HCT116 (cell line): ENCODE results near the gene KY. TPM values are rescaled to one million over a fixed set of nuclear protein-coding genes. Genes with fewer than 3 reads are reported as not detected.

Experiments used
- ATAC-seq: fragments of 200-7000 bp; cut with Tn5 transposase; 2 replicates; pipeline ENCODE4 v1.9.1; 2020; ENCODE audit warnings: mild to moderate bottlenecking, moderate library complexity
- BruUV-seq: library from RNA; stranded (reverse); fragments of 400-500 nt; replicated peaks from 2 replicates; lab custom pipeline; 2021; lab: Mats Ljungman, UMichigan
- CTCF ChIA-PET: fragments of 300-600 bp; sonication (Branson Sonifier 250); formaldehyde crosslinking; loops from one replicate; lab custom pipeline; 2021; ENCODE audit warnings: antibody characterized with exemption; lab: Charles Lee
- POLR2A ChIA-PET: fragments of 300-600, 350-600 bp; sonication (Branson Sonifier 250); formaldehyde crosslinking; loops from one replicate; lab custom pipeline; 2021; ENCODE audit warnings: antibody characterized with exemption; lab: Charles Lee
- RAD21 ChIA-PET, 2 experiments: fragments of 300-600 bp; sonication (Branson Sonifier 250); formaldehyde crosslinking; loops; one replicate each; lab custom pipeline; 2023; ENCODE audit warnings: low total read pairs in 2 of 2; ENCODE audit not compliant: uncharacterized antibody in 2 of 2, unreplicated experiment in 2 of 2, low non-redundant PET in 1 of 2; lab: Charles Lee
- DNase-seq: peaks from one replicate; pipeline ENCODE4 v3.0.0-alpha.2; 2010; ENCODE audit warnings: low read depth, low spot score
- H2AFZ ChIP-seq: fragments of 200-600 bp; shearing (Covaris generic), sonication (generic); 2 replicates; pipeline ENCODE4 v1.6.1; 2017; ENCODE audit warnings: low read depth, mixed run types, mixed read lengths, antibody characterized with exemption, low read length; ENCODE audit not compliant: poor library complexity, severe bottlenecking
- H3K27ac ChIP-seq: 2 replicates; pipeline ENCODE4 v1.5.1; 2012; ENCODE audit warnings: low read depth, low read length
- H3K27me3 ChIP-seq: fragments of 200-600 bp; sonication (generic); 2 replicates; pipeline ENCODE4 v1.6.1; 2016; ENCODE audit warnings: mixed run types, low read length, mixed read lengths; ENCODE audit not compliant: insufficient read depth
- H3K36me3 ChIP-seq, 2 experiments: fragments of 200-500 bp in 1 of 2; fragments of 200-600 bp in 1 of 2; sonication (Bioruptor generic) in 1 of 2; sonication (generic) in 1 of 2; 2 replicates each; pipeline versions ENCODE4 v1.5.1 to v1.6.1; 2014 to 2016; ENCODE audit warnings: low read length in 2 of 2, inconsistent platforms in 1 of 2, mixed read lengths in 1 of 2, mixed run types in 1 of 2; ENCODE audit not compliant: insufficient read depth in 2 of 2, control insufficient read depth in 1 of 2
- H3K4me1 ChIP-seq, 2 experiments: fragments of 200-600 bp in 1 of 2; sonication (generic) in 1 of 2; 2 replicates each; pipeline versions ENCODE4 v1.5.1 to v1.6.1; 2012 to 2017; ENCODE audit warnings: low read length in 2 of 2, inconsistent platforms in 1 of 2, mild to moderate bottlenecking in 1 of 2, mixed read lengths in 1 of 2, mixed run types in 1 of 2, moderate library complexity in 1 of 2; ENCODE audit not compliant: insufficient read depth in 2 of 2, control insufficient read depth in 1 of 2
- H3K4me2 ChIP-seq: fragments of 200-600 bp; sonication (generic); 2 replicates; pipeline ENCODE4 v1.6.1; 2017; ENCODE audit warnings: mixed run types, low read length, mixed read lengths
- H3K4me3 ChIP-seq, 2 experiments: fragments of 200-600 bp in 1 of 2; sonication (generic) in 1 of 2; replicated peaks in 1 of 2; 2 replicates each; pipeline ENCODE4 v1.5.1; 2011 to 2016; ENCODE audit warnings: low read length in 2 of 2, control low read depth in 1 of 2, low read depth in 1 of 2, mild to moderate bottlenecking in 1 of 2, mixed read lengths in 1 of 2, mixed run types in 1 of 2
- H3K79me2 ChIP-seq: fragments of 200-600 bp; sonication (generic); 2 replicates; pipeline ENCODE4 v1.6.1; 2017; ENCODE audit warnings: mild to moderate bottlenecking, mixed run types, low read length, moderate library complexity, mixed read lengths; ENCODE audit not compliant: insufficient read depth
- H3K9ac ChIP-seq: fragments of 200-600 bp; sonication (generic); 2 replicates; pipeline ENCODE4 v1.6.1; 2016; ENCODE audit warnings: low read length, mixed read lengths
- H3K9me2 ChIP-seq: fragments of 200-600 bp; sonication (generic), shearing (Covaris generic); 2 replicates; pipeline ENCODE4 v1.6.1; 2017; ENCODE audit warnings: mixed run types, mild to moderate bottlenecking, moderate library complexity; ENCODE audit not compliant: insufficient read depth
- H3K9me3 ChIP-seq, 2 experiments: fragments of 200-500 bp in 1 of 2; fragments of 200-600 bp in 1 of 2; sonication (Bioruptor generic) in 1 of 2; sonication (generic) in 1 of 2; 2 replicates each; pipeline ENCODE4 v1.6.1; 2014 to 2017; ENCODE audit warnings: low read length in 2 of 2, mixed read lengths in 2 of 2, inconsistent platforms in 1 of 2, low read depth in 1 of 2, mild to moderate bottlenecking in 1 of 2, mixed run types in 1 of 2, moderate library complexity in 1 of 2; ENCODE audit not compliant: control insufficient read depth in 1 of 2, insufficient read depth in 1 of 2
- H4K20me1 ChIP-seq: fragments of 200-600 bp; sonication (generic), shearing (Covaris generic); 2 replicates; pipeline ENCODE4 v1.6.1; 2017; ENCODE audit warnings: mixed run types, mild to moderate bottlenecking, moderate library complexity; ENCODE audit not compliant: insufficient read depth
- CBX3 ChIP-seq: IDR thresholded peaks from 2 replicates; pipeline ENCODE4 v1.6.1; 2012; ENCODE audit warnings: low read depth
- CEBPB ChIP-seq: IDR thresholded peaks from 2 replicates; pipeline ENCODE4 v1.6.1; 2012; ENCODE audit warnings: low read depth
- EGR1 ChIP-seq: IDR thresholded peaks from 2 replicates; pipeline ENCODE4 v1.6.1; 2012; ENCODE audit warnings: low read depth
- ELF1 ChIP-seq: IDR thresholded peaks from 2 replicates; pipeline ENCODE4 v1.6.1; 2012; ENCODE audit warnings: low read depth, borderline replicate concordance
- EZH2 ChIP-seq: fragments of 200-600 bp; sonication (generic); IDR thresholded peaks from 2 replicates; pipeline ENCODE4 v1.6.1; 2017; ENCODE audit warnings: antibody characterized with exemption, mixed run types
- JUND ChIP-seq: IDR thresholded peaks from 2 replicates; pipeline ENCODE4 v1.6.1; 2012
- POLR2A ChIP-seq: IDR thresholded peaks from 2 replicates; pipeline ENCODE4 v1.7.0; 2011; ENCODE audit warnings: borderline replicate concordance; ENCODE audit not compliant: insufficient read depth, insufficient read length; ENCODE audit errors: extremely low read depth
- POLR2AphosphoS5 ChIP-seq: IDR thresholded peaks from 2 replicates; pipeline ENCODE4 v1.6.1; 2011; ENCODE audit warnings: mild to moderate bottlenecking, low read depth, low read length, moderate library complexity
- SIN3A ChIP-seq: IDR thresholded peaks from 2 replicates; pipeline ENCODE4 v1.6.1; 2012; ENCODE audit warnings: low read depth
- SRF ChIP-seq: IDR thresholded peaks from 2 replicates; pipeline ENCODE4 v1.6.1; 2012; ENCODE audit warnings: low read depth
- TCF7L2 ChIP-seq: IDR thresholded peaks from 2 replicates; pipeline ENCODE4 v1.7.0; 2011; ENCODE audit warnings: borderline replicate concordance, inconsistent platforms; ENCODE audit not compliant: insufficient read depth, insufficient read length; ENCODE audit errors: extremely low read depth
- YY1 ChIP-seq: IDR thresholded peaks from 2 replicates; pipeline ENCODE4 v1.6.1; 2011; ENCODE audit warnings: low read length, low read depth, moderate library complexity, mild to moderate bottlenecking; ENCODE audit not compliant: insufficient replicate concordance; ENCODE audit errors: extremely low read depth
- ZNF274 ChIP-seq: fragments of 200-500 bp; sonication (Bioruptor generic); IDR thresholded peaks from 2 replicates; pipeline ENCODE4 v1.6.1; 2014; ENCODE audit warnings: mild to moderate bottlenecking, low read depth, low read length, inconsistent platforms
- intact Hi-C: fragments of 100-400 bp; cut with micrococcal nuclease; formaldehyde crosslinking; loops from 2 replicates; pipeline ENCODE4 v1.10.0; 2022
- total RNA-seq: library from RNA; stranded (reverse); gene quantifications from one replicate; pipeline ENCODE4 v1.2.1, GENCODE V29; 2021; ENCODE audit not compliant: unreplicated experiment
- TF ChIP-seq, protein P1 (sequence below): IDR thresholded peaks from 2 replicates; pipeline ENCODE4 v1.6.1; 2012; ENCODE audit warnings: low read depth
- TF ChIP-seq, protein P2 (sequence below), 3 experiments: fragments of 200-600 bp in 1 of 3; sonication (generic) in 1 of 3; IDR thresholded peaks in 2 of 3; conservative IDR thresholded peaks in 1 of 3; 2 replicates each; pipeline ENCODE4 v1.5.1; 2012 to 2017; ENCODE audit warnings: low read depth in 2 of 3, low read length in 2 of 3, antibody characterized with exemption in 1 of 3, borderline replicate concordance in 1 of 3, control low read depth in 1 of 3, mild to moderate bottlenecking in 1 of 3, mixed read lengths in 1 of 3, mixed run types in 1 of 3, moderate library complexity in 1 of 3; ENCODE audit not compliant: insufficient read depth in 1 of 3

The KY gene
- total RNA-seq, 1 experiment from 2014 or later = not detected

DNA sequence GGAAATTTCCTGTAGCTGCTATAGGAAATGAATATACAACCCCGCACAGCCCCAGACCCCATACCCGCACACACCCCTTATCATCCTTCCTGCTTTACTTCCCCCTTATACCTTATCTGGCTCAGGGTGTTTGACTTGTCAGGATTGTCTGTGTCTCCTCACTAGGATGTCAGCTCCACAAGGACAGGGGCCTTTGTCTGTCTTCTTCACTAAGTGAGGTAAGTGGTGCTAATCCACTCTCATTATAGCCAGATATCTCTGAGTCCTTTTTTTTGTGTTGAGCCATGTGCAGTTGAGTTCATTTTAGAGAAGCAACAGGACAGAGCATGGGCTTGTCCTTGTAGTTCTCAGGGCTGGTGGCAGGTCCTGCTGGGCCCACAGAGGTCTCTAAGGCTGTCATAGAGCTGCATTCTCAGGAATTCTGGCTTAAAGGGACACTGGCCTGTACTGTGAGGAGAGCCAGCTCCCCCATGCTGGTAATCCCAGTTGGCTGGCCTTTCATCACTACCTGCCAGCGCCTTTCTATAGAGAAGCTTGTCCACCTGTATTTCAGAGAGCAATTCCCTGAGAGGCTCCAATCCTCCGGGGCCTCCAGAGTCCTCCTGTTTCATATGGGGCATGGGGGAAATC lies 9.0 kb downstream of the KY start:
- RAD21 ChIA-PET = no interaction called here
- H2AFZ ChIP-seq = no peak overlapping the region
- no peak overlapping the region for H3K4me3 ChIP-seq
- no peaks in the 10 kb centered on the region for H4K20me1 ChIP-seq
- no peaks in the 10 kb centered on the region for H3K79me2 ChIP-seq
- ATAC-seq (no peak), DNase-seq (no peak)
- POLR2A ChIA-PET = no interaction called here
- H3K4me2 ChIP-seq = no peak overlapping the region
- CTCF ChIA-PET = no interaction called here
- no TSS peak for BruUV-seq
- no peaks in the 10 kb centered on the region for H3K4me1 ChIP-seq
- no peaks in the 10 kb centered on the region for H3K27me3 ChIP-seq
- H3K36me3 ChIP-seq = no peaks in the 10 kb centered on the region
- H3K9me2 ChIP-seq = no peaks in the 10 kb centered on the region
- no peak overlapping the region for H3K27ac ChIP-seq
- no peaks in the 10 kb centered on the region for H3K9me3 ChIP-seq
- H3K9ac ChIP-seq = no peak overlapping the region
- no peak for TF ChIP-seq EGR1
- no peak for TF ChIP-seq JUND
- no peak for TF ChIP-seq ZNF274
- TF ChIP-seq, protein P1, sequence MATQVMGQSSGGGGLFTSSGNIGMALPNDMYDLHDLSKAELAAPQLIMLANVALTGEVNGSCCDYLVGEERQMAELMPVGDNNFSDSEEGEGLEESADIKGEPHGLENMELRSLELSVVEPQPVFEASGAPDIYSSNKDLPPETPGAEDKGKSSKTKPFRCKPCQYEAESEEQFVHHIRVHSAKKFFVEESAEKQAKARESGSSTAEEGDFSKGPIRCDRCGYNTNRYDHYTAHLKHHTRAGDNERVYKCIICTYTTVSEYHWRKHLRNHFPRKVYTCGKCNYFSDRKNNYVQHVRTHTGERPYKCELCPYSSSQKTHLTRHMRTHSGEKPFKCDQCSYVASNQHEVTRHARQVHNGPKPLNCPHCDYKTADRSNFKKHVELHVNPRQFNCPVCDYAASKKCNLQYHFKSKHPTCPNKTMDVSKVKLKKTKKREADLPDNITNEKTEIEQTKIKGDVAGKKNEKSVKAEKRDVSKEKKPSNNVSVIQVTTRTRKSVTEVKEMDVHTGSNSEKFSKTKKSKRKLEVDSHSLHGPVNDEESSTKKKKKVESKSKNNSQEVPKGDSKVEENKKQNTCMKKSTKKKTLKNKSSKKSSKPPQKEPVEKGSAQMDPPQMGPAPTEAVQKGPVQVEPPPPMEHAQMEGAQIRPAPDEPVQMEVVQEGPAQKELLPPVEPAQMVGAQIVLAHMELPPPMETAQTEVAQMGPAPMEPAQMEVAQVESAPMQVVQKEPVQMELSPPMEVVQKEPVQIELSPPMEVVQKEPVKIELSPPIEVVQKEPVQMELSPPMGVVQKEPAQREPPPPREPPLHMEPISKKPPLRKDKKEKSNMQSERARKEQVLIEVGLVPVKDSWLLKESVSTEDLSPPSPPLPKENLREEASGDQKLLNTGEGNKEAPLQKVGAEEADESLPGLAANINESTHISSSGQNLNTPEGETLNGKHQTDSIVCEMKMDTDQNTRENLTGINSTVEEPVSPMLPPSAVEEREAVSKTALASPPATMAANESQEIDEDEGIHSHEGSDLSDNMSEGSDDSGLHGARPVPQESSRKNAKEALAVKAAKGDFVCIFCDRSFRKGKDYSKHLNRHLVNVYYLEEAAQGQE = no peak
- TF ChIP-seq TCF7L2 = no peak
- no peak for TF ChIP-seq POLR2AphosphoS5
- TF ChIP-seq EZH2 = no peak
- TF ChIP-seq SRF = no peak
- no peak for TF ChIP-seq SIN3A
- no peak for TF ChIP-seq POLR2A
- no peak for TF ChIP-seq YY1
- TF ChIP-seq, protein P2, sequence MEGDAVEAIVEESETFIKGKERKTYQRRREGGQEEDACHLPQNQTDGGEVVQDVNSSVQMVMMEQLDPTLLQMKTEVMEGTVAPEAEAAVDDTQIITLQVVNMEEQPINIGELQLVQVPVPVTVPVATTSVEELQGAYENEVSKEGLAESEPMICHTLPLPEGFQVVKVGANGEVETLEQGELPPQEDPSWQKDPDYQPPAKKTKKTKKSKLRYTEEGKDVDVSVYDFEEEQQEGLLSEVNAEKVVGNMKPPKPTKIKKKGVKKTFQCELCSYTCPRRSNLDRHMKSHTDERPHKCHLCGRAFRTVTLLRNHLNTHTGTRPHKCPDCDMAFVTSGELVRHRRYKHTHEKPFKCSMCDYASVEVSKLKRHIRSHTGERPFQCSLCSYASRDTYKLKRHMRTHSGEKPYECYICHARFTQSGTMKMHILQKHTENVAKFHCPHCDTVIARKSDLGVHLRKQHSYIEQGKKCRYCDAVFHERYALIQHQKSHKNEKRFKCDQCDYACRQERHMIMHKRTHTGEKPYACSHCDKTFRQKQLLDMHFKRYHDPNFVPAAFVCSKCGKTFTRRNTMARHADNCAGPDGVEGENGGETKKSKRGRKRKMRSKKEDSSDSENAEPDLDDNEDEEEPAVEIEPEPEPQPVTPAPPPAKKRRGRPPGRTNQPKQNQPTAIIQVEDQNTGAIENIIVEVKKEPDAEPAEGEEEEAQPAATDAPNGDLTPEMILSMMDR (IDR thresholded peaks at IDR 0.05 in 2 of 3, conservative IDR thresholded peaks at IDR 0.05 in 1 of 3; ENCODE audit: borderline replicate concordance in 1 of 3, insufficient read depth in 1 of 3, low read depth in 2 of 3, low read length in 2 of 3) = no peak
- no peak for TF ChIP-seq ELF1
- TF ChIP-seq CBX3 = no peak
- TF ChIP-seq CEBPB = no peak
- intact Hi-C loops = loop anchor here (1.0 kb wide), 1 partner anchor 41 kb away; no protein-coding TSS in a partner anchor
